ENCODE results near the gene FRS3.
"Not testable (repeated sequence)": the region's sequence is repeated elsewhere in the genome, so short reads cannot be mapped to it uniquely, and the experiment has no call there.

The FRS3 gene

GRCh38 chr6:41768545-41769308 lies 11.0 kb downstream of the FRS3 start:
- DNase-seq (ENCODE audit: low read depth), result no peak
- no peak for TF ChIP-seq CTCF (conservative IDR thresholded peaks at IDR 0.05; ENCODE audit: low read depth, low read length)
- no peak overlapping the region for H3K4me3 ChIP-seq (ENCODE audit: low read length)

GRCh38 chr6:41767112-41767833 lies 12.4 kb downstream of the FRS3 start:
- H3K4me3 ChIP-seq (ENCODE audit: low read length), result no peak overlapping the region
- DNase-seq (ENCODE audit: low read depth), result no peak
- no peak for TF ChIP-seq CTCF (conservative IDR thresholded peaks at IDR 0.05; ENCODE audit: low read depth, low read length)

- not testable (repeated sequence) for DNase-seq (ENCODE audit: low read depth); H3K4me3 ChIP-seq (ENCODE audit: low read length)
These were observed 13.5 kb downstream of the FRS3 start for GRCh38 chr6:41766043-41766664.

GRCh38 chr6:41763470-41763869 lies 16.2 kb downstream of the FRS3 start:
- no peak for DNase-seq (ENCODE audit: low read depth)
- TF ChIP-seq CTCF (conservative IDR thresholded peaks at IDR 0.05; ENCODE audit: low read depth, low read length), result no peak
- no peak overlapping the region for H3K4me3 ChIP-seq (ENCODE audit: low read length)

GRCh38 chr6:41759905-41760579 lies 19.7 kb downstream of the FRS3 start:
- no peak overlapping the region for H3K4me3 ChIP-seq (ENCODE audit: low read length)
- no peak for DNase-seq (ENCODE audit: low read depth)
- TF ChIP-seq CTCF (conservative IDR thresholded peaks at IDR 0.05; ENCODE audit: low read depth, low read length), result no peak

- H3K4me3 ChIP-seq (ENCODE audit: low read length), result no peak overlapping the region
- no peak for TF ChIP-seq CTCF (conservative IDR thresholded peaks at IDR 0.05; ENCODE audit: low read depth, low read length)
These were observed 20.4 kb downstream of the FRS3 start for GRCh38 chr6:41759106-41759904.

More at GRCh38 chr6:41759106-41759904, 20.4 kb downstream of the FRS3 start:
- DNase-seq (ENCODE audit: low read depth), result no peak
